DMS79 (cell line): ENCODE results near the gene COX18.

Source experiments
- DNase-seq: peaks from one replicate; lab custom pipeline; 2025; lab: John Stamatoyannopoulos, UW

COX18 gene

DNA sequence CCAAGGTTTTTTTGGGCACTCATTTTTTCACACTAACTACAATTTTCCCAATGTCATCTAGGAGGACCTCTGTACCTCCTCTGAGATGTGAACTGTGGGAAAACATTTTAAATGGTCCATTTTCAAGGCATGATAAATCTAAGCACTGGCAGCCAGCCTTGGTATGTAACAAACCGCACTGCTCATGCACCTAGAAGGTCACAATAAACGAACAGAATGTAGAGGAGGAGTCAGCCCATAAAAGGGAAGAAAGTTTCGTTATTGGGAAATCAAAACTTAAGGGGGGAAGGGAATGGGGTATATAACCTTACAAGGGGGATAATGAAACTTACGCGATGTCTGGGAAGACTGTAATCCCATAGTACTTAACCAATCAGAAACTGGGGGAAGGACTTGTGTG is 16.4 kb downstream of the COX18 start:
- DNase-seq, result no peak

DNA sequence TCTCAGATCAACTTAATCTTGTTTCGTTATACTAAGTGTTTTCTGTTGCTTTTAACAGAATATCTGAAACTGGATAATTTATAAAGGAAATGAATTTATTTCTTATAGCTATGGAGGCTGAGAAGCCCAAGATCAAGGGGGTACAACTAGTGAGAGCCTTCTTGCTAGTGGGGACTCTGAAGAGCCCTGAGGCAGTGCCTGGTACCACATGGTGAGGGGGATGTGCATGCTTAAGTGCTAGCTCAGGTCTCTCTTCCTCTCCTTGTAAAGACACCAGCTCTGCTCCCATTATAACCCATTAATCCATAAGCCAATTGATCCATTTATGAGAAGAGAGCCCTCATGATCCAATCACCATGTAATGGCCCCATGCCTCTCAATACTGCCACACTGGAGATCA is 17.9 kb downstream of the COX18 start:
- no peak for DNase-seq

DNA sequence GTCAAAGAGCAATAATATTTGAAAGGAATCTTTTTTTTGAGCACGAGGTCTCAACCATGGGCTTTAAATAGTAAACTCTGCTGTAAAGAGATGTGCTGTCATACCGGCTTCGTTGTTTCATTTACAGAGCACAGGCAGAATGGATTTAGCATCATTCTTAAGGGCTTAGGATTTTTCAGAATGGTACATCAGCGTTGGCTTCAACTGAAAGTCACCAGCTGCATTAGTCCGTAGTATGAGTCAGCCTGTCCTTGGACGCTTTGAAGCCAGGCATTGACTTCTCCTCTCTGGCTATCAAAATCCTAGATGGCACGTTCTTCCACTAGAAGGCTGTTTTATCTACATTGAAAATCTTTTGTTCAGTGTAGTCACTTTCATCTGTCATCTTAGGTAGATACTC is 23.6 kb downstream of the COX18 start:
- no peak for DNase-seq

DNA sequence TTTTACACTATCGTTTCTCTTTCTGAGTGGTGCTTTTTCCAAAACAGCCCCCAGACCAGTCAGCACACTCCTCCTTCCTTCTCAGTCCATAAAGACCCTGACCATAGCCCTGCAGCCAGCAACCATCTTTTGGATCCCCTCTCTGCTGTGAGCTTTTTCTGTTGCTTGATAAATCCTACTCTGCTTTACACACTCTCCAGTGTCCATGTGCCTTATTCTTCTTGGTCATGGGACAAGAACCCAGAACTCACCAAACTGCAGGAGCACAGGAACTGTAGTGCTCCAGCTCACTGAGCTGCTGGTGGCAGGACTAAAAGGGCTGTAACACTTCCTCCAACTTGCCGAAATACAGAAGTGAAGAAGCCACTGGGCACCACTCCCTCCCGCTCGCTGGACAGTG is 32.5 kb downstream of the COX18 start:
- DNase-seq, result no peak

DNA sequence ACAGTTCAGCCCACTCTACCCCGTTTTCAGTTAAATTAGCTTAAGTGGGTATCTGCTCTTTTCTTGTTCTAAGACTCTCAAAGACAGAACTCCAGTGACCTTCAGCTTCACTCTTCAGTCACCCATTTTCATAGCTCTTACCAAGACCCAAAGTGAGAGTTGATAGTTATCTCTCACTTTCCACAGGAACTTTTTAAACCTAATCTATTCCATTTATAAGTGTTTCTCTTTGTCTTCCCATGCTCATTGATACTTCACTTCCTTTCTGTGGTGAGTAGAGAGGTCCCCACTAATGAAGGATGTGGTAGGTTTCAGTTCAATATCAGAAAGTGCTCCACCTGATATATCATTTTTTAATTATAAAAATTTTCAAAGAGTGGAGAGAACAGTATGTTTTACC is 33.4 kb downstream of the COX18 start:
- no peak for DNase-seq

DNA sequence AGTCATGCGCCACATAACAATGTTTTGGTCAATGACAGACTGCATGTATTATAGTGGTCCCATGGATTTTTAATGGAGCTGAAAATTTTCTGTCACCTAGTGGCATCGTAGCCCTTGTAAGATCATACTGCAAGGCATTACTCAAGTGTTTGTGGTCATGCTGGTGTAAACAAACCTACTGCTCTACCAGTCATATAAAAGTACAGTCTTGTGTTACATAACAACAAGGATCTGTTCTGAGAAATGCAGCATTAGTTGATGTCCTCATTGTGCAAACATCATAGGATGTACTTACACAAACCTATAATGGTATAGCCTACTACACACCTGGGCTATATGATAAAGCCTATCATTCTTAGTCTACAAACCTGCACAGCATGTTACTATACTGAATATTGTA is 34.6 kb downstream of the COX18 start:
- DNase-seq, result no peak

DNA sequence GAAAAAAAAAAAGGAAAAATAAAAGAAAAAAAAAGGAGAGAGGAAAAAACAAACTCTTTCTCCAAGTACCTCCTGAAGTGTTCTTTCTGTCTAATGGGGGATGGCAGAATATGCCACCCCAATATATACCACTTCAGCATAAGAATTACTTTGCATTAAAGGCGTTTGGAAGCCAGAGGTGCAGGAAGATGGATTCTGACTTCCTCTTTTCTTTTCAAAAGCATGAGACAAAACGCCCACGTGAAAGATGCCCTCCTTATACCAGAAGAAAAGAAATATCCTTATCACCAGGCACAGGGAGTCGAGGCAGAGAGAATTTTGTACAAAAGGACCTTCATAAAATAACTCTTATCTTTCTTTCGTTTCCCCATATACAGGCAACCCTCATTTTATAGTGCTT is 40.9 kb downstream of the COX18 start:
- DNase-seq, result no peak

DNA sequence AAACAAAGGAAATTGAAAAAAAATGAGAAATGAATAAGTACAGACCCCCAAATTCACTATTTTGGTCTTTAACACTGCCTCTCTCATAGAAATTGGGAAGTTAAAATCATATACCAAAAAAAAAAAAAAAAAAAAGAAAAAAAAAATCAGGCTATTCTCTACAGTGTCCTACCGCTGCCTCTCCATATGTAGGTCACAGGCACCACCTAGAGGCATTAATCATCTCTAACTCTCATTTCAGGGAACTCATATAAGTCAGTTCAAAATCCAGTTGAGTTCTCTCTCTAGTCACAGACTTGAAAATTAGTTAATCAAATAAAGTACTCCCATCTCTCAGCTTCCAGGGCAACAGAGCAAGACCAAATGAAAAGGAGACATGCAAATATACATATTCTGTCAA is 47.9 kb downstream of the COX18 start:
- DNase-seq, result no peak

DNA sequence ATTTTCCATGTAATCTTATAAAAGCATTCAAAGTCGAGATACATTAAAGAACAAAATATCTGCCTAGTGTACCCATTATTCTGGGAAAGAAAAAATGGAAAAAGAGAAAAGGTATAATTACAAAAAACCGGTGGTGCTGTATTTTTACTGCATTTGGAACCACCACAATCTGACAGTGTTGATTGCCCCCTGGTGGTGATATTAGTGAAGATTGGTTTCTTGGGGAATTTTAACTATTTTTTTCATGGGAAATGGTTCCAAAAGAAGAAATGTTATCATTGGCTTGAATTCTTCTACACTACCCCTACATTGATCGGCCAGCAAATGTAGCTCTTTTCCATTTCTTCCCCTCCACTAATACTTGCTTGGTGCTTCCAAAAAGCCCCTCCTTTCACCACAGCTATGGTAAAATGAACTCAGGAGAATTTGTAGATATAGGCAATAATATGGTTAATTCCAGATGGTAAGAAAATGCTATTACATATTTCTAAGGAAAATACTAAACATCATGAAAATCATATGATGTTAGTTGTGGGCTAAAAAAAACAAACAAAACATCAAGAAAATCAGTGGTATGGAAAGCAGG is 50.0 kb downstream of the COX18 start:
- no peak for DNase-seq

DNA sequence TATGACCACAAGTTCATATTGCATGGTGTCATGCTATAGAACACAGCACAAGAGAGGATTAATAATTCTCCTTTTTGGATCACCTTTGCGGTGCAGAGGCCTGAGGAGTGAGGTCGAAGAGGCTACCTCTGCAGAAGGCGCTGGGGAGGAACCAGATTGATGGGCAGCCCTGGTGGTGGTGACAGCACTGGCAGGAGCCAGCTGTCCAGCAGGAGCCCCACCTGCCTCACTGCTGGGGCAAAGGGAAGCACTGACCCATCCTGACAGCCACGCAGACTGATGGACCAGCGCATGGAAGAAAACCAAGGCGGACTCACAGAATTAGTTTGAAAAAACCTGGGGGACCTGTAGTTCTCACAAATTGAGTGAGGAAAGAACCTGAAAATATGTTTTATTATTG is 50.9 kb downstream of the COX18 start:
- no peak for DNase-seq

DNA sequence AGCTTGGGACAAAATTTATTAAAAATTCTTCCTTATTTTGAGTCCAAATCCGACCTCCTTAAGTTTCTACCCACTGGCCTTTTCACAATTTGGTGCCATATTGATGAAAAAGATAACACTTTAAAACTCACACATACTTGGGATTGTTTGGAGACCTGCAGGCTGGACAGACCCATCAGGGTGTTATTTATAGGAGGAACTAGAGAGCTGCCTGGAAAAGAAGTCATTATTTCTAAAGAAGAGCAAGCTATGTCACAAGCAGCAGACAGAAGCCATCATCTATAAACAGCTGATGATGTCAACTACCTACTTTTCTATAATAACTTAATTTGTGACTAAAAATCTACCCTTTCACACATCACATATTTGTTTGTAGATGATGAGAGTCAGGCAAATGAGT is 56.2 kb downstream of the COX18 start:
- DNase-seq, result no peak

DNA sequence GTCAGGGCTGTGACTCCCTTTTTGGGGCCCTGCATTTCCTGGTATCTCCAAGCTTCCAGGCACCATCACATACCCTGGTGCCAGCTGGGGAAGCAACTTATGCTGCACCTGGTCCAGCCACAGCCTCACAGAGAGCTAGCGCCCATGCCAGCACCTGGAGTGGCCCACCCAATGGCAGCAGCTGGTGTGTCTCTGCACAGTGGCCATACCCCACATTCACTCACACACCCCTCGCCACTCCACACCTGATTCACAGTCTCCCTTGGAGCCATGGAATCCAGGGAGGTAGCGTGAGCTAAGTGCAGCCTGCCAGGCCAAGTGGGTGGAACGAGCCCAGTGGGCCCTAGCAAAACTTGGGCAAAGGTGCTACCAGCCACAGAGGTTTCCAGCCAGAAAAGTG is 56.8 kb downstream of the COX18 start:
- no peak for DNase-seq

DNA sequence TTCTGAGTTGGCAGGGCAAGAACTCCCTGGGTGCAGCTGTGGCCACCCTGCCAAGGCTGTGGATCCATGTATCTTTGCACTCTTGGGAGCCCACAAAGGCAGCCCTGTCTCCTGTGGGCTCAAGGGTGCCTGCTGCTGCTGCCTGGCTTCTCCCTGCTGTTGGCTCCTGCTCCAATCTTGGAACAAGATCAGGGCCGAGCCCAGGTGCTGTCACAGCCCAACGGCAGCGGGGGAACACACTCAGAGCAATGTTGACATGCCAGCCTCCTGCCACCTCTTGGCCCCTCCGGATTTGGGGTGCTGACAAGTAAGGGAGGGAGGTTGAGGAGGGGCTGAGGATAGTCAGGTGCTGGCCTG is 57.9 kb downstream of the COX18 start:
- no peak for DNase-seq

DNA sequence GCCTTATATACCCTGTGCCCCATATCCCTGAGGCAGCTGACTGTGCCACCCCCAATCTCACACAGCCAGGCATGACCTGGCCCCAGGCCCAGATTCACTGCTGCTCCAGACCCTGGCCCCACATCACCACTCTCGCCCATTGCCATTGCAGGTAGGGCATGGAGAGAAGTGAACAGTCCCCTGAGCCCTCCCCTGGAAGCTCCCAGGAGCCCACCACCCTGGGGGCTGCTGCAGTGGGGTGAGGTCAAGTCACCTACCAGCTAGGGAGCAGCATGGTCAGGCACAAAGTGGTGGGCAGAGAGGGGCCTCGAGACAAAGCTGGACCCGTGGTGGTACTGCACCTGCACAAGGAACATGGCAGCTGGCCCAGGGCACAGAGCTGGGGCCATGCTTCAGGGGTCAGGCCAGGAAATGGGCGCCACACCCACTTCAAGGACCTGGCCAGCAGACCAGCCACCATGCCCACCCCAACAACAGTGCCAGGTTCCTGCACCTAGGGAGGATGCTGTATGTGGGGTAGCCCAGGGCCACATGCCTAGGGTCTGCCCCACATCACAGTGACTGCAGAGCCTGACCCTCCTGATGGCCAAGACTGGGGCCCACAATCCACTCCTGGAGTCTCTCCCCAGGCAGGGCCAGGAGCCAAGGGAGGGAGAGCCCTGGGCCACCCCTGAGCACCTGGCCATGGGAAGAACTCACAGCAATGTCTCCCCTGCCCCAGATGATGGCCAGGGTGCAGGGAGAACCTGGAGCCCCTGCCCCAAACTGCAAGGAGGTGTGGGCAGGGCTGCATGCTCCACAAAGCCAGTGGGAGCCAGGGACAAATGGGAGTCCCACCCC is 58.5 kb downstream of the COX18 start:
- DNase-seq, result no peak

DNA sequence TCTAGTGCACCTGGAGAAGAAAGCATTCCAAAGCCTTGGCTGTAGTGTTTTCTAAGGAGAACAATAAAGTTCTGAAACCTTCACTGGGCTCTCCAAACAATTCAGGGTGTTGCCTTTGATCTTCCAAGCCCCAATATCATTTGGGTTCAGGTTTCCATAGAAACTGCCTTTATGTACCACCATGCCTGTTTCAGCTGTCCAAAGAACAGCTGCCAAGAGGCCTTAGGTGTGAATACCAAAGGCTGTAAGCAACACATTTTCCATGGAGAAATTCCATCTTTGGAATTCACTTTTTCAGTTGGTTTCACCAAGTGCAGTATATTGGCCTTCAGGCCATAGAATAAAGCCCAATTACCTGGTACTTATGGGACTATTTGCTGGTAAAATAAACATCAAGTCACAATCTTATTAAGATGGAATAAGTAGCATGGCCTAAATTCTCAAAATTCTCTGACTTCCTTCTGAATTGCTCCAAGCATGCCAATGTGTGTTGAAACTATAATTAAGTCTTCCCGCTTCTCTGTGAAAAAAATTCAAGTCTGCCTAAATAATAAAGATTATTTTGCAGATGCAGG is 61.9 kb downstream of the COX18 start:
- no peak for DNase-seq

DNA sequence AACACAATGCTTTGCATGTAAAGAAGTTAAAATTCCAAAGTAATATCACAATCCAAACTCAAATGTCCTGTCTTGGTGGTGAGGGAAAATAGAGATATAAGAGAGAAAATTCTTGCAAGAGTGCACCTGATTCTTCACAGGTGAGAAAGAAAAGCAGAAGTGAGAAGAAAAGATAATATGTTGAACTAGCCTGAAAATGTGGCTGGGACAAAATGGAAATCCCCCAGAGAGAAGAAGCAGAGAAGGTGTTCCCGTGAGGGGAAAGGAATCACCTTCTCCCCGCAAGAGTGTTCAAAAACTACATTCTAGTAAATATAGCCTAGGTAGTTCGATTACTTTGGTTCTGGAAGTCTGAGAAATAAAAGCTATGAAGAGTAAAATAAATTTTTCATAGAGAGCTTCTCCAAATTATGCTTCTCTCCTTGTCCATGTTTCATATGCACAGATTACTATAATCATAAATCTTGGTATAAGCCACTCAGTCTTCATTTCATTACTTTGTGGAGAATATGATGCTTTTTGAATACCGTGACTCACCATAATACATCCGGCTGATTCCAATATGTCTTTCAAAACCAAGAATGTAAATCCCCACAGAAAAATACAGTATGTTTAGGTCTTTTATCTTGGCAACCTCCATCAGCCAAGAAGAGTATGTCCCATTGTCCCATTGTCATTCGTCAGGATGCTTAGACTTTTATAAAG is 63.1 kb downstream of the COX18 start:
- no peak for DNase-seq

DNA sequence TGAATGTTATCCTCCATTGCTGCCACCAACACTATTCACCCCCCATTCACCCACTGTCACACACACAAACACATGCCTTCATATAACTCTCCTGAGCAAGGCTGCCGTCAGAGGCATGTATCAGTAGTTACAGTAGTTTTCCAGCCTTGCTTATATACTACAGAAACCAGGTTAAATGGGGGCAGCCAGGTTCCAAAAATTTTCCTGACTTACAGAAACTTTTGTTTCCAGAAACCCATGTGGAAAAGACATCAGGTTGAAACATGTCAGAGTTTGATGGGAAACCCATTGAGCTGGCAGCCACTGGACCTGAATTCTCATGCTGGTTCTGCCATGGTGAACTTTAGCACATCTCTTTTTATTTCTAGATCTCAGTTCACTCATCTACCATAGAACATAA is 64.0 kb downstream of the COX18 start:
- DNase-seq, result no peak
